ENCODE measurements around the gene GAGE12H.
"Not testable (repeated sequence)": the region's sequence is repeated elsewhere in the genome, so short reads cannot be mapped to it uniquely, and the experiment has no call there.

GAGE12H gene, protein sequence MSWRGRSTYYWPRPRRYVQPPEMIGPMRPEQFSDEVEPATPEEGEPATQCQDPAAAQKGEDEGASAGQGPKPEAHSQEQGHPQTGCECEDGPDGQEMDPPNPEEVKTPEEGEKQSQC

DNA sequence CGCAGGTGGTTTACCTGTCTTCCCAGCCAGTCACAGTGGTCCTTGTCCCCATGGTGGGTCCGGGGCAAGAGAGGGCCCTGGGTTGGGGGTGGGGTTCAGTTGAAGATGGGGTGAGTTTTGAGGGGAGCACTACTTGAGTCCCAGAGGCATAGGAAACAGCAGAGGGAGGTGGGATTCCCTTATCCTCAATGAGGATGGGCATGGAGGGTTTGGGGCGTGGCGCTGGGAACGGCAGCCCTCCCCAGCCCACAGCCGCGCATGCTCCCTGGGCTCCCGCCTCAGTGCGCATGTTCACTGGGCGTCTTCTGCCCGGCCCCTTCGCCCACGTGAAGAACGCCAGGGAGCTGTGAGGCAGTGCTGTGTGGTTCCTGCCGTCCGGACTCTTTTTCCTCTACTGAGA lies at the start of gene GAGE12H:
GAGE12H (plus strand) TSS at position 301 of the 400 bp plus-strand sequence. CDS start 1,155 bp downstream, outside the sequence.
- not testable (repeated sequence) for H3K4me3 ChIP-seq, H3K27ac ChIP-seq

DNA sequence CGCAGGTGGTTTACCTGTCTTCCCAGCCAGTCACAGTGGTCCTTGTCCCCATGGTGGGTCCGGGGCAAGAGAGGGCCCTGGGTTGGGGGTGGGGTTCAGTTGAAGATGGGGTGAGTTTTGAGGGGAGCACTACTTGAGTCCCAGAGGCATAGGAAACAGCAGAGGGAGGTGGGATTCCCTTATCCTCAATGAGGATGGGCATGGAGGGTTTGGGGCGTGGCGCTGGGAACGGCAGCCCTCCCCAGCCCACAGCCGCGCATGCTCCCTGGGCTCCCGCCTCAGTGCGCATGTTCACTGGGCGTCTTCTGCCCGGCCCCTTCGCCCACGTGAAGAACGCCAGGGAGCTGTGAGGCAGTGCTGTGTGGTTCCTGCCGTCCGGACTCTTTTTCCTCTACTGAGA lies 47.9 kb upstream of the GAGE12H start, which contains the start of gene GAGE12C:
GAGE12C (plus strand) TSS at position 301 of the 400 bp plus-strand sequence. CDS start 1,155 bp downstream, outside the sequence.
- not testable (repeated sequence) for H3K4me3 ChIP-seq, H3K27ac ChIP-seq

DNA sequence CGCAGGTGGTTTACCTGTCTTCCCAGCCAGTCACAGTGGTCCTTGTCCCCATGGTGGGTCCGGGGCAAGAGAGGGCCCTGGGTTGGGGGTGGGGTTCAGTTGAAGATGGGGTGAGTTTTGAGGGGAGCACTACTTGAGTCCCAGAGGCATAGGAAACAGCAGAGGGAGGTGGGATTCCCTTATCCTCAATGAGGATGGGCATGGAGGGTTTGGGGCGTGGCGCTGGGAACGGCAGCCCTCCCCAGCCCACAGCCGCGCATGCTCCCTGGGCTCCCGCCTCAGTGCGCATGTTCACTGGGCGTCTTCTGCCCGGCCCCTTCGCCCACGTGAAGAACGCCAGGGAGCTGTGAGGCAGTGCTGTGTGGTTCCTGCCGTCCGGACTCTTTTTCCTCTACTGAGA lies 38.3 kb upstream of the GAGE12H start, which contains the start of gene GAGE12D:
GAGE12D (plus strand) TSS at position 301 of the 400 bp plus-strand sequence. CDS start 1,155 bp downstream, outside the sequence.
- H3K4me3 ChIP-seq = not testable (repeated sequence)

DNA sequence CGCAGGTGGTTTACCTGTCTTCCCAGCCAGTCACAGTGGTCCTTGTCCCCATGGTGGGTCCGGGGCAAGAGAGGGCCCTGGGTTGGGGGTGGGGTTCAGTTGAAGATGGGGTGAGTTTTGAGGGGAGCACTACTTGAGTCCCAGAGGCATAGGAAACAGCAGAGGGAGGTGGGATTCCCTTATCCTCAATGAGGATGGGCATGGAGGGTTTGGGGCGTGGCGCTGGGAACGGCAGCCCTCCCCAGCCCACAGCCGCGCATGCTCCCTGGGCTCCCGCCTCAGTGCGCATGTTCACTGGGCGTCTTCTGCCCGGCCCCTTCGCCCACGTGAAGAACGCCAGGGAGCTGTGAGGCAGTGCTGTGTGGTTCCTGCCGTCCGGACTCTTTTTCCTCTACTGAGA lies 28.8 kb upstream of the GAGE12H start, which contains the start of gene GAGE12E:
GAGE12E (plus strand) TSS at position 301 of the 400 bp plus-strand sequence. CDS start 1,155 bp downstream, outside the sequence.
- H3K4me3 ChIP-seq, H3K27ac ChIP-seq: not testable (repeated sequence)

More for the DNA sequence above, 38.3 kb upstream of the GAGE12H start, which contains the start of gene GAGE12D:
- H3K27ac ChIP-seq = not testable (repeated sequence)

DNA sequence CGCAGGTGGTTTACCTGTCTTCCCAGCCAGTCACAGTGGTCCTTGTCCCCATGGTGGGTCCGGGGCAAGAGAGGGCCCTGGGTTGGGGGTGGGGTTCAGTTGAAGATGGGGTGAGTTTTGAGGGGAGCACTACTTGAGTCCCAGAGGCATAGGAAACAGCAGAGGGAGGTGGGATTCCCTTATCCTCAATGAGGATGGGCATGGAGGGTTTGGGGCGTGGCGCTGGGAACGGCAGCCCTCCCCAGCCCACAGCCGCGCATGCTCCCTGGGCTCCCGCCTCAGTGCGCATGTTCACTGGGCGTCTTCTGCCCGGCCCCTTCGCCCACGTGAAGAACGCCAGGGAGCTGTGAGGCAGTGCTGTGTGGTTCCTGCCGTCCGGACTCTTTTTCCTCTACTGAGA lies 19.2 kb upstream of the GAGE12H start, which contains the start of gene GAGE12F:
GAGE12F (plus strand) TSS at position 301 of the 400 bp plus-strand sequence. CDS start 1,155 bp downstream, outside the sequence.
- not testable (repeated sequence) for H3K27ac ChIP-seq, H3K4me3 ChIP-seq

DNA sequence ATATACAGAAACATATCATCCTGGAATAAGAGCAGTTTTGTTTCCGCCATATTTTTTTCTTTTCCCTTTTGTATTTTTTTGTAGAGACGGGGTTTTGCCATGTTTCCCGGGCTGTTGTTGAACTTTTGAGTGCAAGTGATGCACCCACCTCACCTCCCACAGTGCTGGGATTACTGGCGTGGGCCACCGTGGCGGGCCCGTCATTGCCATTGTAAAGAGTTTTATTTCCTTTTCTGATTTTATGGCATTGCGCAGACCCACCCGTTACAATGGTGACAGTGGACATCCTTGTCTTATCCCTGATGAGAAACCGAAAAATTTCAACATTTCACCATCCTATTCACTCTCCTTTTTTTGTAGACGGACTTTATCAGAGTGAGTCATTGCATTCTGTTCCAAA lies 11.0 kb upstream of the GAGE12H start:
- not testable (repeated sequence) for H3K4me3 ChIP-seq, H3K27ac ChIP-seq

DNA sequence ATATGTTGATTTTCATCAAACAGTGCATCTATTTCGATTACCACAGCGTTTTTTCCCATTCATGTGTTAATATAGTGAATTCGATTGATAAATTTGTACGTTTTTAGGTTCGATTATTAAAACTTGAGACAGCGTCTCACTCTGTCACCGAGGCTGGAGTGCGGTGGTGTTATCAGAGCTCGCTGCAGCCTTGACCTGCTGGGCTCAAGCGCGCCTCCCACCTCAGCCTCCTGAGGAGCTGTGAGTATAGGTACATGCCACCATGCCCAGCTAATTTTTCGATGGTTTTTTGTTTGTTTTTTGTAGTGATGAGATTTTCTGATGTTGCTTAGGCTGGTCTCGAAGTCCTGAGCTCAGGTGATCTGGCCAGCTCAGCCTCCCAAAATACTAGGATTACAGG lies 10.6 kb upstream of the GAGE12H start:
- H3K4me3 ChIP-seq, H3K27ac ChIP-seq: not testable (repeated sequence)

DNA sequence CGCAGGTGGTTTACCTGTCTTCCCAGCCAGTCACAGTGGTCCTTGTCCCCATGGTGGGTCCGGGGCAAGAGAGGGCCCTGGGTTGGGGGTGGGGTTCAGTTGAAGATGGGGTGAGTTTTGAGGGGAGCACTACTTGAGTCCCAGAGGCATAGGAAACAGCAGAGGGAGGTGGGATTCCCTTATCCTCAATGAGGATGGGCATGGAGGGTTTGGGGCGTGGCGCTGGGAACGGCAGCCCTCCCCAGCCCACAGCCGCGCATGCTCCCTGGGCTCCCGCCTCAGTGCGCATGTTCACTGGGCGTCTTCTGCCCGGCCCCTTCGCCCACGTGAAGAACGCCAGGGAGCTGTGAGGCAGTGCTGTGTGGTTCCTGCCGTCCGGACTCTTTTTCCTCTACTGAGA lies 9.6 kb upstream of the GAGE12H start, which contains the start of gene GAGE12G:
GAGE12G (plus strand) TSS at position 301 of the 400 bp plus-strand sequence. CDS start 1,155 bp downstream, outside the sequence.
- H3K27ac ChIP-seq, H3K4me3 ChIP-seq: not testable (repeated sequence)

DNA sequence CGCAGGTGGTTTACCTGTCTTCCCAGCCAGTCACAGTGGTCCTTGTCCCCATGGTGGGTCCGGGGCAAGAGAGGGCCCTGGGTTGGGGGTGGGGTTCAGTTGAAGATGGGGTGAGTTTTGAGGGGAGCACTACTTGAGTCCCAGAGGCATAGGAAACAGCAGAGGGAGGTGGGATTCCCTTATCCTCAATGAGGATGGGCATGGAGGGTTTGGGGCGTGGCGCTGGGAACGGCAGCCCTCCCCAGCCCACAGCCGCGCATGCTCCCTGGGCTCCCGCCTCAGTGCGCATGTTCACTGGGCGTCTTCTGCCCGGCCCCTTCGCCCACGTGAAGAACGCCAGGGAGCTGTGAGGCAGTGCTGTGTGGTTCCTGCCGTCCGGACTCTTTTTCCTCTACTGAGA lies 9.4 kb downstream of the GAGE12H start, which contains the start of gene GAGE2A:
GAGE2A (plus strand) TSS at position 301 of the 400 bp plus-strand sequence. CDS start 1,155 bp downstream, outside the sequence.
- H3K27ac ChIP-seq, H3K4me3 ChIP-seq: not testable (repeated sequence)

DNA sequence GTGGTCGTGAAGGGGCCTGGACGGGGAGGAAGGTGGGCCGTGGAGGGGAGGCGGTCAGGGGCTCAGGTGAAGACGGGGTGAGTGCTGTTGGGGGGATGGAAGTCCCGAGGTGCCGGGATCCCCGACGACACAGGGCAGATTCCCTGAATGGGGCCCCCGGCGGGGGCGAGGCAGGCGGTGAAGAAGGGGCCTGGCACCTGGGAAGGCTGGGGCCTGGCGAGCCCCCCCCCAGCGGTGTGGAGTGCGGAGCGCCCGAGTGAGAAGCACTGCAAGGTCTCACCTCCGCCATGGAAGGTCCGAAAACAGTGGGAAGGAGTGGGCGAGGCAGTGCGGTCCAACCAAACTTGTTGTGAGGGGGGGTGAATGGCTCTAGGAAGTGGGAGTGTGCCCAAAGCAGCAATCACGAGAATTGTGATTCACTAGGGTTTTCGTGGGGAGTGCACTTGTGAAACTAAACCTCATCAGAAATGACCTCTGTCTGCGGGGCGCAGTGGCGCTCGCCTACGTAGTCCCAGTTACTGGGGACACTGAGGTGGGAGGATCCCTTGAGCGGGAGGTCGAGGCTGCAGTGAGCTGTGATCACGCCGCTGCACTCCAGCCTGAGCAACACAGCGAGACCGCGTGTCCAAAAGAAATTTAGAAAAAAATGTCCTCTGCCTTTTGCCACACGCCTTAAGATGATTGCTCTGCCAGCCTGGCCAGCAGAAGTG lies 10.2 kb downstream of the GAGE12H start:
- not testable (repeated sequence) for H3K4me3 ChIP-seq, H3K27ac ChIP-seq

DNA sequence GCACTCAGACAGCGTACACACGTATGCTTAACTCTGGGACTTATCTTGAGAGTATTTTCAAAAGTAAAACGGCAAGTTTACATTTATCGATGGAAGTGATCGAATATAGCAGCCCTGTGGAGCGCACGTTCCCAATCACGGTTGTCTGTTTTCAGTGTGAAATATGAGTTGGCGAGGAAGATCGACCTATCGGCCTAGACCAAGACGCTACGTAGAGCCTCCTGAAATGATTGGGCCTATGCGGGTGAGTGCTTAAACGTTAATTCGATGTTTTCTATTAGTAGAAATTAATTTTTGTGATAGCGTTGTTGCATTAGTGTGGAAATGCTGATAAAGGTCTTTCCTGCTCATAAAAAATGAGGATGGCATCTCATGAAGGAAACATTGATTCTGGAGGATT lies 10.7 kb downstream of the GAGE12H start:
- not testable (repeated sequence) for H3K4me3 ChIP-seq, H3K27ac ChIP-seq

DNA sequence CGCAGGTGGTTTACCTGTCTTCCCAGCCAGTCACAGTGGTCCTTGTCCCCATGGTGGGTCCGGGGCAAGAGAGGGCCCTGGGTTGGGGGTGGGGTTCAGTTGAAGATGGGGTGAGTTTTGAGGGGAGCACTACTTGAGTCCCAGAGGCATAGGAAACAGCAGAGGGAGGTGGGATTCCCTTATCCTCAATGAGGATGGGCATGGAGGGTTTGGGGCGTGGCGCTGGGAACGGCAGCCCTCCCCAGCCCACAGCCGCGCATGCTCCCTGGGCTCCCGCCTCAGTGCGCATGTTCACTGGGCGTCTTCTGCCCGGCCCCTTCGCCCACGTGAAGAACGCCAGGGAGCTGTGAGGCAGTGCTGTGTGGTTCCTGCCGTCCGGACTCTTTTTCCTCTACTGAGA lies 19.0 kb downstream of the GAGE12H start, which contains the start of gene GAGE1:
GAGE1 (plus strand) TSS at position 301 of the 400 bp plus-strand sequence. CDS start 1,155 bp downstream, outside the sequence.
- not testable (repeated sequence) for H3K4me3 ChIP-seq

DNA sequence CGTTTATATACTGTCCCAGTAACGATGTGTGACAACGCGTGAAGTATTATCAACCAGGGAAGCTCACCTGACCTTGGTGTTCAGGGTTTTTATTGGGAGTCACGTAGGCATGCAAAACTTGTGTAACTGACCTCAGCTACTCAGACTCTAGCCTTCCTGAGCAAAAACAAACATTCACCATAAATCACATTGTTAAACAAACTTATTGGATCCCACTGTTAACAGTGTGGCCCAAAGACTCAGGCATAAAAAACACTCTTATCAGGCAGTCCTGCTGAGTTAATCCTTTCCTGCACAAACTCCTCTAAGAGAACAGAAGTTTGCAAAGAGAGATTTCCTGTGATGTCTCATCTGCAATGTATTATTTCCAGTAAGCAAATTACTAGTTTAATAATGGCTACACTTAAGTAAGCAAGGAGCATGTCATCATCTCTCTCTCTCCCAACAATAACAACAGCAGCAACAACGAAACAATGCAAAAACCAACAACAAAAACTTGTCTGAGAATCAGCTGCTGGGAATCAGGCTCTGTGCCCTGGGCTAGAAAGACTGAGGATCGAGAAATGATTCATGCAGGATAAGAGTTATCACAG lies 31.1 kb downstream of the GAGE12H start:
- no peak overlapping the region for H3K4me3 ChIP-seq
- H3K27ac ChIP-seq = no peak overlapping the region

More for the DNA sequence above, 19.0 kb downstream of the GAGE12H start, which contains the start of gene GAGE1:
- H3K27ac ChIP-seq = not testable (repeated sequence)

DNA sequence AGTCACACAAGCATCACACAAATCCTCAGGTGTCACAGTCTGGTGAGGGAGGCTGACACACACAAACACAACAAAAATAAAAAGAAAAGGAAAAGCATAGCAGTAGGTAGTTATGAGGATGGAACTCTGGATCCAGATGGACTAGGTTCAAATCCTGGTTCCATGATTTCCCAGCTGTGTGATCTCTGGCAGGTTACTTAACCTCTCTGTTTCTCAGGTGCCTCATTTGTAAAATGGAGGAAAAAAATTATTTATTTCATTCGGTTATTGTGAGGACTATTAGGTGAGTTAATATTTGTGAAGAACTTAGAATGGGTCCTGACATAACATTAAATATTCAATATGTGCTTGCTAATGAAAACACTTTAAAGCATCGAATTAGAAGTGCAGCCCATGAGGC lies 38.8 kb downstream of the GAGE12H start:
- H3K4me3 ChIP-seq = no peak overlapping the region
- no peak overlapping the region for H3K27ac ChIP-seq

DNA sequence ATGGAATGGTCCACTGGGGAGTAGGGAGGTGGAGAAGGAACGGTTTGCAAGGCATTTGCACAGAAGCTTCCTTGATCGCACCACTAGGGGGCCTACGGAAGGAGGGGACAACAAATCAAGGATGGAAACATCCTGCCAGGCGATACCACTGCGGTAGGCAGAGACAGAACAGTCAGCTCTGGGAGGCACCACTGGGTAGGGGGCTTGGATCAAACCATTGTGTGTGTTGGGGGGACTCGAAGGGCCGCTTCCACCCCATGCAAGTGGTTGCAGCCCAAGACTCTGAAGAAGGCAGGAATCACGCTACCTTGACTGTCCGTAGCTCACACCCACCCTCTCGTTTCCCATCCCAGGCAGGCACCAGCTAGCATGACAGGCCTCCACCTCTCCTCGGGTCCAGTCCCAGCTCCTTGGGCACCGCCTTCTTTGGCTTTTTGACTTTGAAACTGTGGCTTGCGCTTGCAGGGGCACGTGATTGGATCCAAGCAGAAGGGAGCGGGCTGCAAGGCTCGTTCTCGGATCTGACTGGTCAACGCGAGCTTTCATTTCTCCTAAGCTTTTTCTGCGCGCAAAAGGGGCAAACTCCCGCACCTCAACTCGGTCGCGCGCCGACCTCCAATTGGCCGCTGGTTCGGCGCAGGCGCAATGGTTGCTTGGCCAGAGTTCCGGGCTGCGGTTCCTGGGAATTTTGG lies 47.5 kb downstream of the GAGE12H start:
- no peak overlapping the region for H3K4me3 ChIP-seq
- H3K27ac ChIP-seq = no peak overlapping the region
